Uterus (tissue), 2 donors: ENCODE results near the gene IKZF3.

ENCODE experiments used
- POLR2A ChIP-seq, 2 donors: fragments of 450-650 bp; IDR thresholded peaks; one replicate each; pipeline ENCODE4 v1.6.1; 2016; ENCODE audit warnings: antibody characterized with exemption in 2 of 2, mild to moderate bottlenecking in 1 of 2, moderate library complexity in 1 of 2
- TF ChIP-seq, protein P1 (sequence below), 4 experiments: fragments of 200-600 bp in 2 of 4; fragments of 450-650 bp in 2 of 4; sonication (generic) in 2 of 4; IDR thresholded peaks; one replicate each; pipeline ENCODE4 v1.5.1; 2016 to 2019; ENCODE audit warnings: antibody characterized with exemption in 4 of 4, mild to moderate bottlenecking in 2 of 4, moderate library complexity in 1 of 4

DNA sequence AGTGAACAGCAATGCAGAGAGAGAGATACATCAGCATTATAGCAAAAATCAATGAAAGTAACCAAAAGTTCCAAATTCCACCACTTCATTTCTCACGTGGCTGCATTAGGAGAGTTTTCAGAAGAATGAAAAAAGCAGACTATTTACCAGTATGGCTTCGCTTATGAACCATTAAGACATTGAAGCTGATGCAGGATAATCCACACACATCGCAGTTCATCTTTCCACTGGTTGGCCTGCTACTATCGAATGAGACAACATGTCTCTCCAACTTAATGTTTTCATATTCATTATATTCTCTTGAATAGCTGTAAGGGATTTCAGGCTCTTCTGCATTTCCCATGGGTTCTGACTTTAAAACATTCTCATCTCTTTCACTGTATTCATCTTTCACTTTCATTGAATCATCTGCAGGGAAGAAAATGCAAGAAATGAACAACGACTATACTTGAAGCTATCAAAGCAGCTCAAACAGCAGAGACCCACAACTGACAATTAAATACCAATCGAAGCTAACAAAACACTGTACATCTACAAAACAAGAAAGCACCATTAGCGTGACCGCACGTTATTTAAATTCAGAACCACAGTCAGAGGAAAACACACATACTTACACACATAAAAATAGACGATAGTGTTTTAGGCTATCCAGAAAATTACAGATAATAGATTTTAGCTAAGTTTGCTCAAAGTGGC, 71.4 kb downstream of the IKZF3 start:
- TF ChIP-seq, protein P1, sequence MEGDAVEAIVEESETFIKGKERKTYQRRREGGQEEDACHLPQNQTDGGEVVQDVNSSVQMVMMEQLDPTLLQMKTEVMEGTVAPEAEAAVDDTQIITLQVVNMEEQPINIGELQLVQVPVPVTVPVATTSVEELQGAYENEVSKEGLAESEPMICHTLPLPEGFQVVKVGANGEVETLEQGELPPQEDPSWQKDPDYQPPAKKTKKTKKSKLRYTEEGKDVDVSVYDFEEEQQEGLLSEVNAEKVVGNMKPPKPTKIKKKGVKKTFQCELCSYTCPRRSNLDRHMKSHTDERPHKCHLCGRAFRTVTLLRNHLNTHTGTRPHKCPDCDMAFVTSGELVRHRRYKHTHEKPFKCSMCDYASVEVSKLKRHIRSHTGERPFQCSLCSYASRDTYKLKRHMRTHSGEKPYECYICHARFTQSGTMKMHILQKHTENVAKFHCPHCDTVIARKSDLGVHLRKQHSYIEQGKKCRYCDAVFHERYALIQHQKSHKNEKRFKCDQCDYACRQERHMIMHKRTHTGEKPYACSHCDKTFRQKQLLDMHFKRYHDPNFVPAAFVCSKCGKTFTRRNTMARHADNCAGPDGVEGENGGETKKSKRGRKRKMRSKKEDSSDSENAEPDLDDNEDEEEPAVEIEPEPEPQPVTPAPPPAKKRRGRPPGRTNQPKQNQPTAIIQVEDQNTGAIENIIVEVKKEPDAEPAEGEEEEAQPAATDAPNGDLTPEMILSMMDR (IDR thresholded peaks at IDR 0.05): no peak
- TF ChIP-seq POLR2A (IDR thresholded peaks at IDR 0.05): no peak
